SK-N-DZ (cell line): ENCODE results near the gene RCAN3.
"Not testable (repeated sequence)": the region's sequence is repeated elsewhere in the genome, so short reads cannot be mapped to it uniquely, and the experiment has no call there.

Experiments
- DNase-seq: peaks from one replicate; pipeline ENCODE4 v3.0.0-alpha.2; 2015; ENCODE audit warnings: low spot score

The RCAN3 gene

GRCh38 chr1:24549210-24549609 is 46.6 kb downstream of the RCAN3 start:
- DNase-seq = not testable (repeated sequence)

GRCh38 chr1:24551290-24551959 is 48.8 kb downstream of the RCAN3 start:
- no peak for DNase-seq

GRCh38 chr1:24551960-24552571 is 49.4 kb downstream of the RCAN3 start:
- no peak for DNase-seq

DNA sequence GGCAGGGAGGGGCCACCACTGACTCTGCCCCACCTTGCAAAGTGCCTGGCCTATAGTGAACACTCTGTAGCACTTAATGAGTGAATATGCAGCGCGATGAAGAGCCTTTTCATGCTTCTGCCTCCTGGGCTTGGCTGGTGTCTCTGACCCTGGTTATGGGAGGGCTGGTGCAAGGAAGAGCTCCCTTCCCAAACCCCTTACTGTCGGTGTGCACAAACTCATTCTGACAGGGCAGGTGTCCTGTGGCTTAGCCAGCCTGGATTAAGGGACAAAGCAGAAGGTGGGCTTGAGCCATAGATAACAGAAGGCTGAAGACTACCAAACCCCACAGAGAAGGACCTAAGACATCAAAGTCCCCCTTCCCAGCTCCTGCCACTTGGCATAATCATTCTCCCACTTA is 51.3 kb downstream of the RCAN3 start:
- no peak for DNase-seq

DNA sequence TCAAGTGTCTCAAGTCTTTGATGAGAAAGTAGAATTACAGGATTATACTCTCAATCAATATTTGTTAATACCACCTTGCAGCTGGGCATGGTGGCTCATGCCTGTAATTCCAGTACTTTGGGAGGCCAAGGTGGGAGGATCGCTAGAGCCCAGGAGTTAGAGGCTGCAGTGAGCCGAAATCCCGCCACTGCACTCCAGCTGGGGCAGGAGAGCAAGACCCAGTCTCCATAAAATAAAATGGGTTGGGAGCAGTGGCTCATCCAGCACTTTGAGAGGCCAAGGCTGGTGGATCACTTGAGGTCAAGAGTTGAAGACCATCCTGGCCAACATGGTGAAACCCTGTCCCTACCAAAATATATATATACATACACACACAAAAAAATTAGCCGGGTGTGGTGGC is 52.1 kb downstream of the RCAN3 start:
- DNase-seq = no peak

DNA sequence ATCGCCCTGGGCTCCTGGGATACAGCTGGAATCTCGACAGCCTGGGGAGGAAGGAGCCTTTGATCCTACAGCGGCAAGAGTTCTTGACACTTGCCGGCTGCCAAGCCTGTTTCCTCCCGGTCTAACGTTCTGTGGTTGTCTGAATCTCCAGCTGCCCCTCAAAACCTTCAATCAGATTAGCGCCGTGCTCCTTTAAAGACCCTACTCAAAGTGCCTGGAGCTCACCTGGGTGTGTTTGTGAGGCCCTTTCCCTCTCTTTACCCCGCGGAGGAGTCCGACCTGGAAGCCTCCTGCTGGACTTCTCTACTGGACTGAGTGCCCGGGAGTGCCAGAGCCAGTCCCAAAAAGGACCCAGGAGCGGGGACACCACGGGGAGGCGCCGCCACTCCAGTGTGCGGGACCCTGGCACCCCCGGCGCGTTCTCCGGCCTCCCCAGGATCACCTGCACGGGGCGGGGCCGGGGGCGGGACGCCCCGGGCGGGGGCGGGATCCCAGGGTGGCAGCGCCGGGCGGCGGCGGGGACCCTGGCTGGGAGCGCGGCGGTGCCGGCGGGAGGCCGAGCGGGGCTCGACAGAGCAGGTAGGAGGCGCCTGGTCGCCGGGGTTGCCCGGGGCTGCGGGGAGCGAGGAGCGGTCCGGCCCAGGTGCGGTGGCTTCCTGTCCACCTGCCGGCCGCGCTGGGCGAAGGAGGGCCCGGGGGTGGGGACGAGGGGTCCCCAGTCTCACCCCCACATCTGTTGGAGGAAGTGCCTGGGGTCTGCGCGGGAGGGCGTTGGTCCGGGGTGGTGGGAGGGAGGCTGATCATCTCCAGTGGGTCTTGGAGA is 53.2 kb downstream of the RCAN3 start, which contains the start of gene NCMAP:
Gene NCMAP, plus strand, starts transcription at position 497 of the 823 bp plus-strand sequence. CDS start 39,344 bp downstream, outside the sequence.
- no peak for DNase-seq

DNA sequence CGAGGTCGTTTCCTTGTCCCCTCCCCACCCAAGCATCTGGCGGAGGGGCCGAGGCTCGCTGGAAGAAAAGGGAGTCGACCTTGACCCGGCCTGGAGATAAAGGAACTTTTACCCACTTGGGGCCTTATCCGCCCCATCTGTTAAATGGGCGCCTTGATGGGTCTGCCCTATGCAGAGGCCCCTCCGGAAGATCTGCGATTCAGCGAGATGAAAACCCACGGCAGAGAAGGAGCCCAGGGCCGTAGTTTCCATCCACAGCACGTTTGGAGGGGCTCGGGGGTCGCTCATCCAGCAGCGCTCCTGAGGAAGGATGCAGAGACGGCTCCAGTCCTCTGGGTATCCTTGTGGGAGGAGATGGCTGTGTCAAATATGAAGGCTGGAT is 53.8 kb downstream of the RCAN3 start:
- no peak for DNase-seq

- DNase-seq = no peak
Measured at GRCh38 chr1:24557220-24557619, 54.6 kb downstream of the RCAN3 start.

- DNase-seq = no peak
Measured at GRCh38 chr1:24557711-24558131, 55.1 kb downstream of the RCAN3 start.

- no peak for DNase-seq
Measured at GRCh38 chr1:24558455-24558854, 55.8 kb downstream of the RCAN3 start.

- DNase-seq = no peak
Measured at GRCh38 chr1:24558902-24559791, 56.5 kb downstream of the RCAN3 start.

GRCh38 chr1:24560361-24560760 is 57.7 kb downstream of the RCAN3 start:
- no peak for DNase-seq

GRCh38 chr1:24562625-24563024 is 60.0 kb downstream of the RCAN3 start:
- DNase-seq = no peak

GRCh38 chr1:24564695-24565094 is 62.1 kb downstream of the RCAN3 start:
- DNase-seq = no peak

GRCh38 chr1:24566236-24566867 is 63.7 kb downstream of the RCAN3 start:
- no peak for DNase-seq

- no peak for DNase-seq
Measured at GRCh38 chr1:24567792-24568388, 65.3 kb downstream of the RCAN3 start.

GRCh38 chr1:24568475-24568874 is 65.8 kb downstream of the RCAN3 start:
- no peak for DNase-seq

GRCh38 chr1:24570265-24571125 is 67.9 kb downstream of the RCAN3 start:
- DNase-seq = no peak

DNA sequence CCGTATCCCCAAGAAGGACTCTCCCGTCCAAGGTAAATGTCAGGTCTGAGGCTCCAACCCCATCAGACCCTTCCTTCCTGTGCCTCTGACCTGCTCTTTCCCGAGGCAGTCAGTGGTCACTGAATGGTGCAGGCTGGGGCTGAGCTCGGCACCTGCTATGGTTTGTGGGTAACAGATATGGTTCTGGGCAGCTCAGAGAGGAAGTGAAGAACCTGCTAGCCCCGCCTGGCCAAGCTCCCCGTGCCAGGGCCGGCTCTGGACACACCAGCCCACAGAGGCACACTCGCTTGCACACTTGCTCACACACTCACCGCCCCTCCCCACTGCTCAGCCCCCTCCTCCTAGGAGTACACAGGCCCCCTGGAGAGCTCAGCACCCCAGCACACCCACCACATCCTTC is 69.7 kb downstream of the RCAN3 start:
- DNase-seq = no peak
